ENCODE results near the gene RAB9A.

- TF ChIP-seq POLR2A (IDR thresholded peaks at IDR 0.05) = no peak
- TF ChIP-seq CTCF (IDR thresholded peaks at IDR 0.05) = no peak
These were observed 63.2 kb downstream of the RAB9A start for GRCh38 chrX:13752141-13752540.

Measured in thyroid gland (tissue), 4 donors.